Fibroblast of pulmonary artery (primary cell): ENCODE results near the gene ITGB8.
A peak's percentile ranks its signal among the peaks of the same experiment; 100 is the strongest.

Experiments
- DNase-seq: peaks from one replicate; pipeline ENCODE4 v3.0.0-alpha.2; 2010; ENCODE audit warnings: low read depth
- H3K4me3 ChIP-seq: replicated peaks from 2 replicates; pipeline ENCODE4 v1.5.1; 2011; ENCODE audit warnings: low read depth, mild to moderate bottlenecking, control low read depth, low read length, moderate library complexity
- TF ChIP-seq, protein P1 (sequence below): IDR thresholded peaks from 2 replicates; pipeline ENCODE4 v1.5.1; 2011; ENCODE audit warnings: mild to moderate bottlenecking, control low read depth, low read length, inconsistent platforms; ENCODE audit errors: missing control alignments

ITGB8 gene

DNA sequence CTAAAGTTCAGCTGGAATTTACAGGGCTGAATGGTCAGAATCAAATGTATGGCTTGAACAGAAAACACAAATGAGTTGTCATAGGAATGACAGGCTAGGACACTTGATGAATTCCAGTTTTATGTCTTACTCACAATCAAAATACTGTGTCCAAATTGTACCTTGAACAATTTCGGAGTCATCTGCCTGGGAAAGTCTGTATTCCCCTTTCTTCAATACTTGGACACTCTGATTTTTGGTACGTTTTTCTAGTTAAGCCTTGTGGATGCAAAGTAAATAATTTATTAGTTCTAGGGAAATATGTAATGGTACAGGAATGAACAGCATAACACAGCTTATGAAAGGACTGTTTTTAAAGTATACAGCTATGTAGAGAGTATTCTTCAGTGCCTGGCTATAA lies 100.4 kb downstream of the ITGB8 start:
- DNase-seq, result no peak
- TF ChIP-seq, protein P1, sequence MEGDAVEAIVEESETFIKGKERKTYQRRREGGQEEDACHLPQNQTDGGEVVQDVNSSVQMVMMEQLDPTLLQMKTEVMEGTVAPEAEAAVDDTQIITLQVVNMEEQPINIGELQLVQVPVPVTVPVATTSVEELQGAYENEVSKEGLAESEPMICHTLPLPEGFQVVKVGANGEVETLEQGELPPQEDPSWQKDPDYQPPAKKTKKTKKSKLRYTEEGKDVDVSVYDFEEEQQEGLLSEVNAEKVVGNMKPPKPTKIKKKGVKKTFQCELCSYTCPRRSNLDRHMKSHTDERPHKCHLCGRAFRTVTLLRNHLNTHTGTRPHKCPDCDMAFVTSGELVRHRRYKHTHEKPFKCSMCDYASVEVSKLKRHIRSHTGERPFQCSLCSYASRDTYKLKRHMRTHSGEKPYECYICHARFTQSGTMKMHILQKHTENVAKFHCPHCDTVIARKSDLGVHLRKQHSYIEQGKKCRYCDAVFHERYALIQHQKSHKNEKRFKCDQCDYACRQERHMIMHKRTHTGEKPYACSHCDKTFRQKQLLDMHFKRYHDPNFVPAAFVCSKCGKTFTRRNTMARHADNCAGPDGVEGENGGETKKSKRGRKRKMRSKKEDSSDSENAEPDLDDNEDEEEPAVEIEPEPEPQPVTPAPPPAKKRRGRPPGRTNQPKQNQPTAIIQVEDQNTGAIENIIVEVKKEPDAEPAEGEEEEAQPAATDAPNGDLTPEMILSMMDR, result no peak
- H3K4me3 ChIP-seq, result no peak overlapping the region

DNA sequence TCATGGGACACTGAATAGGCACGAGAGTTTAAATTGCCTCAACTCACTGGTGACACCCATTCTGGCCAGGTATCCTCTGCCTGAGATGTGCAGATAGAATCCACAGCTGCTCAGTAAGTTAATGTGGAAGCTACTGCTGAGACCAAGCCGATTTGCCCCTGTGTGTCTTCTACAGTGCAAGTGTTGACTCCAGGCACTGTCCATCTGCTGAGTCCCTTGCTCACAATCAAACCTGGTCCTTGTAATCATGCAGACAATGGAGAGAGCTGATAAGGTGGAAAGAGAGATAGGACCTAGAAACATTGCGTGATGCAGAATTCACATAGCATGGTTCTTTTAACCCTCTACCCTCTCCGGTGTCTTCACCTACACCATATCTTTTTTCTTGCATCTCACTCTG lies 101.4 kb downstream of the ITGB8 start:
- DNase-seq, result no peak
- TF ChIP-seq, protein P1, result no peak
- no peak overlapping the region for H3K4me3 ChIP-seq

DNA sequence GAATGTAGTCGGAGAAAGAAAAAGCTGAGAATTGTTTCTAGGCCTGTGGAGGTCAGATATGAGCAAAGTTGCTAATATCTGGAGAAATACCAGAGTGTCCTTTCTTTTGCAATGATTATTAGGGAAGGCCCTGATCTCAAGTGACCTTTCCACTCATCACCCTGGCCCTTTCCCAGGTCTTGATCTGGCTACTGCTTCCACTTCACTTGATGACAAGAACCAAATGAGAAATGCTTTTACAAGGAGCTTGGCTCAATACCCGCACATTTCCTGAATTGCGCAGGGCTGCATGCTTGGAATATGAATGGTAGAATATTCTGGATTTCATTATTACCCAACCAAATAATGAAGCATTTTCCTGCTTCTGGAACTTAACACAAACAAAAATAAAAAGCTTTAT lies 104.6 kb downstream of the ITGB8 start:
- no peak overlapping the region for H3K4me3 ChIP-seq
- TF ChIP-seq, protein P1, result no peak
- peak; percentile 91 for DNase-seq

DNA sequence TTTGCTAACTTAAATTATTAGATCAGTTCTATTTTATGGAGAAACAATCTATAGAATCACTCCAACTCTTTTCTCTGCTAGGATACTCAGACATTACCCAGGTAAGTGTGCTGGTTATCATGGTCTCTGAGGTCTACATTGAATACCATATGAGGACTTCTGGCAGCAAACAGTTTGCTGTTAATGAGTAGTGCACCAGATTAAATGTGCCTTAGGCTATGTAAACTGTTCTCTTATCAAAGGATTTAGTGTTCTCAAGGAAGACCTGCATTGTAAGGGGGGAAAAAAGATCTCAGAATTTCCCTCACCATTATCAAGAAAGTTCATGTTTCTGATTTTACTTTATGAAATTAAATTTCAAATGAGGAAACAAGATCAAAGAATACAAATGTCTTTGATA lies 107.5 kb downstream of the ITGB8 start:
- no peak for DNase-seq
- H3K4me3 ChIP-seq, result no peak overlapping the region
- TF ChIP-seq, protein P1, result no peak

DNA sequence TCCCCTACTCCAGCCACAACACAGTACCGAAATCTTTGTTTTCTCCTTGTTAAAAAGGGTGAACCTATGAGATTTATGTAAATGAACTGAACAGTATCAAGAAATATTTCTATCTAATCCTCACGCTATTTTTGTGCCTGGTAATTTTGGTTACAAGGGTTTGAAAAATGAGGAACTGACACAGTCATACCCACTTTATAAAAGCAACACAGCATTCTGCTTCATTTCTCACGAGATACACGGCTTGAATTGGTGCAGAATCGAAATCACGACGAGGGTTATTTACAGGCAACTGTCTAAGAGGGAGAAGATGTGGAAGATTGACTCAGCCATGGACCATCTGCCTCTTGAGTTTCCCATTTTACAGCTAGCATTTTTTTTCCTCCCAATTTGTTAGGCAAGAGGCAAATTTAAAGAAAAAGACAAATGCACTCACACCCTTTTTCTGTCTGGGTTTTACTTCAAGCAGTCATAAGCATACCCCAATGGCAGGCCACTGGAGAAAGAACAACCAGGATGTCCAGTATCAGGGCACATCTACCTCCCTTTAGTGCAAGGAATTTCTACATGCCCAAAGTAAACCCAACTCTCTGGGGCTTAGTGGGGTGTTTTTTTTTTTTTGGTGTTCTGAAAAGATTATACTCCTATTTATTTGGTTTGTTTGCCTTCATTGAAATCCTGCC lies 108.1 kb downstream of the ITGB8 start:
- DNase-seq, result no peak

DNA sequence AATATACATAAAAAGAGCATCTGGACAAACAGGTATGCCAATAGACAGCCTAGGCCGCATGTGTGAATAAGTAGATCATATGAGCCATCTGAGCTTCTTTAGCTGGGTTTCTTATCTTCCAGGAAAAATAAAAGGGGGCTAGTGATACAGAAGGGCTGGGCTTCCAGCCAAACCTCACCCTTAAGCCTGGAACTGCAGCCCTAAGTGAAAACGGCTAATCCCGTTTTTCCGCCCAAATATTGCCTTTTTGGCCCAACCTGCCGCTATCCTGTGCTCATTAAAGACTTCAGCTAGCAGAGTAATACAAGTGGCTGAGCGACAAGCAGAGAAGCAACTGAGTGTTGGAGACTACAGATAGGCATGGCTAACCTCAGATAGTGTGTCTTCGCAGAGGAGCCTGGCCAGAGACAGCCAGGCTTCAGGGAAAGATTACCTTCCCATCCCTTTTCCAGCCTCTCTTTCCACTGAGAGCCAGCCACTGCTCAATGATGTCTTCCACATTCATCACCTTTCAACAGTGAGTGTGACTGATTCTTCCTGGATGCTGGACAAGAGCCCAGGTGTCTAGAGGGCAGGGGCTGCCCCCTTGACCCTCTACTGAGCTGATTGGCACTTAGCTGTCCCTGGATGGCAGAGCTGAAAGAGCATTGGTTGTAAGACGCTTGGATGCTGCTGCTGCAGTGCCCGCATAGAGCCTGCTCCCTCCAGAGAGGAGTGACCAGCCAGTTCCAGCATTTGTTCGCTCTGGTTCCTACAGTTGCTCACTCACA lies 108.9 kb downstream of the ITGB8 start:
- DNase-seq, result no peak
- TF ChIP-seq, protein P1, result no peak
- H3K4me3 ChIP-seq, result no peak overlapping the region

More for the DNA sequence above, 108.1 kb downstream of the ITGB8 start:
- TF ChIP-seq, protein P1, result no peak
- H3K4me3 ChIP-seq, result no peak overlapping the region
